K562 (cell line): ENCODE measurements around the gene HPN. TPM values are rescaled to one million over a fixed set of nuclear protein-coding genes. Genes with fewer than 3 reads are reported as not detected.

ENCODE experiments used
- ATAC-seq: fragments of 200-7000 bp; cut with Tn5 transposase; 3 replicates; pipeline ENCODE4 v1.9.1; 2020; ENCODE audit warnings: moderate library complexity
- BruUV-seq: library from RNA; stranded (reverse); fragments of 400-500 nt; replicated peaks from 2 replicates; lab custom pipeline; 2021; lab: Mats Ljungman, UMichigan
- CTCF ChIA-PET: fragments of 300-600 bp; formaldehyde crosslinking; extraction: SDS; loops from one replicate; lab custom pipeline; 2021; ENCODE audit warnings: low intra/inter-chr PET ratio; lab: Yijun Ruan, JAX
- POLR2A ChIA-PET: fragments of 300-600, 350-650 bp; sonication (Branson Sonifier 250); formaldehyde crosslinking; extraction: SDS; loops from one replicate; lab custom pipeline; 2021; ENCODE audit warnings: antibody characterized with exemption, inconsistent platforms; lab: Yijun Ruan, JAX
- DNase-seq, 4 experiments: peaks; one replicate each; pipeline versions ENCODE4 v3.0.0 to v3.0.0-alpha.2; 2011 to 2018; ENCODE audit warnings: low spot score in 3 of 4, mixed read lengths in 3 of 4; ENCODE audit errors: extremely low read depth in 1 of 4
- FAIRE-seq: peaks from 2 replicates; lab custom pipeline; 2011; peaks lifted over from hg19 to GRCh38; lab: Jason Lieb, UNC
- H2AFZ ChIP-seq: 2 replicates; pipeline ENCODE4 v1.6.0; 2011; ENCODE audit warnings: low read depth, low read length, control low read depth, inconsistent platforms
- H3K27ac ChIP-seq: fragments of 200-600 bp; 3 replicates; pipeline ENCODE4 v1.8.0; 2011; ENCODE audit warnings: low read depth, mild to moderate bottlenecking, control low read depth, inconsistent platforms, low read length, moderate library complexity, mixed read lengths; ENCODE audit errors: extremely low read depth
- H3K27me3 ChIP-seq, 2 experiments: fragments of 300-600 bp in 1 of 2; 2 replicates in 1 of 2; 3 replicates in 1 of 2; pipeline versions ENCODE4 v1.6.0 to v1.8.0; 2011; ENCODE audit warnings: inconsistent platforms in 2 of 2, low read length in 2 of 2, mild to moderate bottlenecking in 1 of 2, mixed read lengths in 1 of 2, moderate library complexity in 1 of 2; ENCODE audit not compliant: control insufficient read depth in 2 of 2, insufficient read depth in 2 of 2
- H3K36me3 ChIP-seq: fragments of 300-600 bp; 3 replicates; pipeline ENCODE4 v1.8.0; 2011; ENCODE audit warnings: mild to moderate bottlenecking, low read length, inconsistent platforms; ENCODE audit not compliant: control insufficient read depth, insufficient read depth
- H3K4me1 ChIP-seq, 2 experiments: fragments of 200-600 bp in 1 of 2; replicated peaks in 1 of 2; 2 replicates in 1 of 2; 3 replicates in 1 of 2; pipeline versions ENCODE4 v1.5.1 to v1.8.0; 2011; ENCODE audit warnings: inconsistent platforms in 2 of 2, low read length in 2 of 2, mild to moderate bottlenecking in 1 of 2, mixed read lengths in 1 of 2, moderate library complexity in 1 of 2; ENCODE audit not compliant: control insufficient read depth in 2 of 2, insufficient read depth in 2 of 2
- H3K4me2 ChIP-seq: 2 replicates; pipeline ENCODE4 v1.6.1; 2011; ENCODE audit warnings: low read length, control low read depth, inconsistent platforms, mixed read lengths; ENCODE audit not compliant: insufficient read depth
- H3K4me3 ChIP-seq: fragments of 200-600 bp; sonication (generic), shearing (Covaris generic); 2 replicates; pipeline ENCODE4 v1.5.1; 2016; ENCODE audit warnings: control low read depth, inconsistent platforms
- H3K79me2 ChIP-seq: fragments of 200-600 bp; 3 replicates; pipeline ENCODE4 v1.8.0; 2011; ENCODE audit warnings: low read length, inconsistent platforms; ENCODE audit not compliant: control insufficient read depth, insufficient read depth
- H3K9ac ChIP-seq, 2 experiments: 2 replicates each; pipeline versions ENCODE4 v1.6.0 to v1.6.1; 2011; ENCODE audit warnings: low read depth in 2 of 2, low read length in 2 of 2, control low read depth in 1 of 2, inconsistent platforms in 1 of 2, mild to moderate bottlenecking in 1 of 2, mixed read lengths in 1 of 2; ENCODE audit not compliant: insufficient read depth in 1 of 2
- H3K9me1 ChIP-seq: one replicate; pipeline ENCODE4 v1.6.0; 2011; ENCODE audit warnings: inconsistent platforms, mild to moderate bottlenecking, low read length, moderate library complexity; ENCODE audit not compliant: control insufficient read depth, insufficient read depth
- H3K9me3 ChIP-seq: replicated peaks from 2 replicates; pipeline ENCODE4 v1.5.1; 2011; ENCODE audit warnings: low read depth, low read length, inconsistent platforms; ENCODE audit not compliant: control insufficient read depth, insufficient read depth
- H4K20me1 ChIP-seq: replicated peaks from 2 replicates; pipeline ENCODE4 v1.6.1; 2011; ENCODE audit warnings: low read length, inconsistent platforms, mixed read lengths; ENCODE audit not compliant: control insufficient read depth, insufficient read depth
- ATF3 ChIP-seq, 2 experiments: fragments of 450-650 bp in 1 of 2; sonication (generic) in 1 of 2; formaldehyde crosslinking in 1 of 2; IDR thresholded peaks in 1 of 2; conservative IDR thresholded peaks in 1 of 2; 2 replicates each; pipeline versions ENCODE4 v1.6.1 to v1.8.1; 2016 to 2023; ENCODE audit warnings: mild to moderate bottlenecking in 2 of 2, moderate library complexity in 2 of 2, inconsistent platforms in 1 of 2, missing genetic modification reagents in 1 of 2
- CBX1 ChIP-seq: sonication (generic); IDR thresholded peaks from 2 replicates; pipeline ENCODE4 v1.6.1; 2016; ENCODE audit warnings: antibody characterized with exemption, low read depth, mild to moderate bottlenecking
- CEBPB ChIP-seq: fragments of 450-650 bp; IDR thresholded peaks from 2 replicates; pipeline ENCODE4 v1.6.1; 2016; ENCODE audit warnings: missing genetic modification characterization, missing compliant biosample characterization
- CHD2 ChIP-seq: IDR thresholded peaks from 2 replicates; pipeline ENCODE4 v1.6.1; 2011; ENCODE audit warnings: low read depth, low read length
- CTCFL ChIP-seq: IDR thresholded peaks from 2 replicates; pipeline ENCODE4 v1.6.1; 2011; ENCODE audit warnings: borderline replicate concordance, low read depth, mild to moderate bottlenecking, moderate library complexity, low read length; ENCODE audit not compliant: insufficient read depth, poor library complexity, severe bottlenecking
- HNRNPUL1 ChIP-seq: fragments of 200-400 bp; formaldehyde crosslinking; IDR thresholded peaks from 2 replicates; pipeline ENCODE4 v1.6.1; 2017; ENCODE audit warnings: low read length
- NEUROD1 ChIP-seq: fragments of 150-350 bp; IDR thresholded peaks from 2 replicates; pipeline ENCODE4 v1.6.1; 2014; ENCODE audit warnings: borderline replicate concordance, low read length, low read depth; ENCODE audit not compliant: partially characterized antibody
- ZBTB26 ChIP-seq: fragments of 450-650 bp; formaldehyde crosslinking; IDR thresholded peaks from 2 replicates; pipeline ENCODE4 v1.4.0; 2022; ENCODE audit warnings: missing genetic modification characterization
- ZBTB49 ChIP-seq: sonication (generic); formaldehyde crosslinking; IDR thresholded peaks from 2 replicates; pipeline ENCODE4 v1.8.0; 2022; ENCODE audit warnings: missing genetic modification reagents, mild to moderate bottlenecking, borderline replicate concordance
- ZFP1 ChIP-seq: fragments of 450-650 bp; formaldehyde crosslinking; IDR thresholded peaks from 2 replicates; pipeline ENCODE4 v1.4.0; 2020; ENCODE audit warnings: mild to moderate bottlenecking, mixed read lengths
- ZKSCAN1 ChIP-seq: fragments of 150-350 bp; IDR thresholded peaks from 2 replicates; pipeline ENCODE4 v1.6.1; 2016; ENCODE audit warnings: low read depth, low read length
- ZNF12 ChIP-seq: sonication (generic); formaldehyde crosslinking; IDR thresholded peaks from 2 replicates; pipeline ENCODE4 v1.4.0; 2020; ENCODE audit warnings: mild to moderate bottlenecking, missing genetic modification reagents
- ZNF431 ChIP-seq: sonication (generic); formaldehyde crosslinking; IDR thresholded peaks from 2 replicates; pipeline ENCODE4 v1.8.0; 2022; ENCODE audit warnings: mild to moderate bottlenecking, missing genetic modification reagents
- ZNF76 ChIP-seq: fragments of 250-450 bp; sonication (Bioruptor Pico); IDR thresholded peaks from 2 replicates; pipeline ENCODE4 v1.4.0; 2020; ENCODE audit warnings: mild to moderate bottlenecking, moderate library complexity, borderline replicate concordance
- WGBS: fragments of 100-300 bp; shearing (Covaris generic); methylation state at CpG from one replicate; pipeline ENCODE4 v1.1.6; 2016; ENCODE audit warnings: low coverage, mixed read lengths; ENCODE audit not compliant: insufficient coverage; ENCODE audit errors: missing lambda C conversion rate; 5-methylcytosine and 5-hydroxymethylcytosine counted together
- in situ Hi-C: fragments of 300-500 bp; cut with MboI; formaldehyde crosslinking; loops from 4 replicates; pipeline ENCODE4 v1.15.0; 2018; ENCODE audit warnings: inconsistent platforms, mixed read lengths
- intact Hi-C: fragments of 100-400 bp; cut with micrococcal nuclease; formaldehyde crosslinking; loops from 2 replicates; pipeline ENCODE4 v1.14.2; 2022
- polyA plus RNA-seq, 8 experiments: library from polyadenylated mRNA; depleted of rRNA in 4 of 8; stranded (reverse) in 5 of 8; unstranded in 3 of 8; fragments of >200 nt; fragmentation: Nextera tagmentation in 2 of 8; fragmentation: Illumina TruSeq in 1 of 8; extraction: Ambion mirVana in 2 of 8; extraction: Trizol in 1 of 8; gene quantifications; 2 replicates each; pipeline versions ENCODE4 v1.2.1 to v1.2.3, GENCODE V29; 2011 to 2014; ENCODE audit warnings: inconsistent platforms in 1 of 8, missing spikeins in 1 of 8
- total RNA-seq, 7 experiments: library from RNA; depleted of rRNA in 6 of 7; stranded (reverse); fragments of >200 nt in 6 of 7; fragmentation: Illumina TruSeq in 2 of 7; extraction: Trizol in 2 of 7; gene quantifications; 2 replicates each; pipeline versions ENCODE4 v1.2.1 to v1.2.3, GENCODE V29; 2011 to 2021; ENCODE audit warnings: low replicate concordance in 1 of 7

The HPN gene
- total and polyA plus RNA-seq, 9 of the 15 experiments (the other 6 are each of a cell fraction or from before 2014, with no cell fraction given) = 0.10 to 0.20 TPM; not detected in 7

- Histone ChIP-seq H3K4me1 (peaks cover 19 to 33% of the 10 kb centered on the region in 2 experiments), H3K36me3 (no peaks in the 10 kb centered on the region), H3K27me3 (no peaks in the 10 kb centered on the region), H3K9ac (no peak overlapping the region), H2AFZ (no peak overlapping the region), H3K27ac (no peak overlapping the region; the same call in 2 of the 3 replicates), H3K9me1 (no peaks in the 10 kb centered on the region), H4K20me1 (no peaks in the 10 kb centered on the region), H3K4me2 (no peak overlapping the region), H3K9me3 (peaks cover 7% of the 10 kb centered on the region), H3K4me3 (no peak overlapping the region), H3K79me2 (no peaks in the 10 kb centered on the region)
- in situ Hi-C loops (no loop called here), intact Hi-C loops (no loop called here)
- ChIA-PET CTCF (no interaction called here), POLR2A (interaction anchor here (0.6 to 1.1 kb wide), 2 partner anchors 41 to 90 kb away, joined by 3 to 4 read pairs; no protein-coding TSS in a partner anchor)
- ATAC-seq (no peak), FAIRE-seq (no peak), DNase-seq (no peak)
- no TSS peak for BruUV-seq
- 62% methylated on average over 4 of the region's 6 CpGs for WGBS
- no peak for TF ChIP-seq CTCFL
- TF ChIP-seq NEUROD1 = no peak
- TF ChIP-seq ZBTB49 = no peak
- TF ChIP-seq ZNF76 (CRISPR knock-in tag) = no peak
- peak; percentile 30; the same call in 1 of the 2 replicates for TF ChIP-seq ZKSCAN1
- TF ChIP-seq ZNF12 (CRISPR knock-in tag) = peak; percentile 95
- TF ChIP-seq CBX1 = no peak
- peak; percentile 45; the same call in 1 of the 2 replicates for TF ChIP-seq CEBPB (tag)
- TF ChIP-seq ZNF431 = no peak
- 0 out of 2 replicates have a peak, but pooled peaks have one; percentile 39 for TF ChIP-seq ATF3 (IDR thresholded peaks at IDR 0.05)
- TF ChIP-seq ATF3 (CRISPR knock-in tag; conservative IDR thresholded peaks at IDR 0.05) = no peak
- TF ChIP-seq CHD2 = no peak
- no peak for TF ChIP-seq ZFP1 (CRISPR knock-in tag)
- TF ChIP-seq ZBTB26 = no peak
- TF ChIP-seq HNRNPUL1 = no peak
Measured at GRCh38 chr19:35105047-35105410, 63.5 kb downstream of the HPN start.
